Right forelimb (tissue), 1 donor: Measurements from ENCODE around the gene RFX5.

ENCODE experiments used
- DNase-seq: peaks from one replicate; pipeline ENCODE4 v3.0.0-alpha.2; 2018

Gene RFX5

DNA sequence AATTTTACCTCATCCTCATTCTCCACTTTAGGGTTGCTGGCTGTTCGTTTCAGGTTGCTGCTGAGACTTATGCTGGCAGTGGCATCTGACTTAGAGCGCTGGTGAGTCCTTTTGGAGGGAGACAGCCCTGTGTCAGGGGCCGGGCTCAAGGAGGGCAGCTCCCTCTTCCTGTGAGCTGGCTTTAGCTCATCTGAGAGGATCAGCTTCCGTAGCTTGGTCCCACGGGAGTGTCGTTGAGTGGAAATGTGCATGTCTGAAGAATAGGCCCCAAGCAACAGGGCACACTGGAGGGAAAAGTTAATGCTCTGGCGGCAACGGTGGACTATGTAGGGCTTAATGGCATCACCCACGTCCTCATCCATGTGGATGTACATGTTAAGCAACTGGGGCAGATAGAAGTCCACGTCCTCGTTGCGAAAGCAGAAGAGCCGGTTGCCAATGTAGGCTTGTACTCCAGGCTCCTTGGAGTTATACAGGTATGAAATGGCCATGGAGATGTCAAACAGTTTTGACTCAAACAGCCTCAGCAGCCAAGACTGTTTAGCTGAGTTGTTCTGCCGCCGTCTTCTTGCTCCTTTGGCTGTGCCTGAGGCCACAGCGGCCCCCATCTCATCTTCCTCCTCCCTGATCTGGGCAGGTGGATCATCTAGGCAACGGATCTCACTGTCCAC lies 31.4 kb downstream of the RFX5 start:
- DNase-seq = no peak

DNA sequence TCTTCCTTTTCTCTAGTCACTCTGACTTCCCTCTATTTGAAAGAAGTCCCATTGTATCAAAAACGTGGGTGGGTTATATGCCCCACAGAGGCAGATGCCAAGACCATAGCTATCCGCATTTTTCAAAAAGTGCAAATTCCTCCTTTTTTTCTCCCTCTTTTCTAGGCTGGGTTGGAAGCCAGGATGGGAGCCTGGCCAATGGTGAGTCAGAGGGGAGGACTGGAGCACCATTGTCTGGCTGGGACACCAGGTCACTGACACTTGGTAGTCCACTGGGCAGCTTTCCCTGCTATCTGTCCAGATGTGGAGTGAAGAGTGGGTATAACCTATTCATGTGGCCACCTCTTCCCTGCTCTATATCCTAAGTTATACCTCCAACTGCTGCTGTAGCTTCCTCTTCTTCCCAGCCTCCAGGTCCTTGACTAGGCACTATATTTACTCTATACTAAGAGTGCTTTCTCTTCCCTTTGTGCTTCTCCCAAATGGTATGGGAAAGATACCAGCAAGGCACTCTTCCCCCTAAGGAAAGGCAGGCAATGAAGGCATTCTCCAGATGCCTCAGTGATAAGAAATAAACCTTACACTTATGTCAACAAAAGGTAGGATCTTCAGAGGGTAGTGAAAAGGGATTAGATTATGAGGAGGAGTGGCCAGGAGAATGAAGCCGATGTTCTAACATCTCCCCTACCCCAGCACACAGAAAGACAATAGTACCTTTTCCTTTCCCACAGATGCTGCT lies 32.7 kb downstream of the RFX5 start:
- no peak for DNase-seq

DNA sequence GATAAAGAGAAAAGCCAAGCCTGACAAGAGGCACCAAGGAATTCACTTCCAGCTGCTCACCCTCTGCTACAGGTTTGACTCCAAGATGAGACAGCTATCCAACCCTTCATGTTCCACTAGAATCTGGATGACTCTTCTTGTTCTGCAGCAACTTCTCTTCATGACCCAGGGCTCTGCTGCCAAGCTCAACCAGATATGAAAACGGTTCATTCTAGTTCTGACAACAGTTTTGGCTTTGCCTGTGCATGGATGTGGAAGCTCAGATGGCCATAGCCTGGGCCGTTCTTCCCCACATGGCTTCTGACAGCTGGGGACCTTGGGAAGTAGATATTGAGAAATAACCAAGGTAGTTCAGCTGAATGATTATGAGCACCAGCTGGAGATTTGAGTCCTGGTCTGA lies 33.6 kb downstream of the RFX5 start:
- no peak for DNase-seq

DNA sequence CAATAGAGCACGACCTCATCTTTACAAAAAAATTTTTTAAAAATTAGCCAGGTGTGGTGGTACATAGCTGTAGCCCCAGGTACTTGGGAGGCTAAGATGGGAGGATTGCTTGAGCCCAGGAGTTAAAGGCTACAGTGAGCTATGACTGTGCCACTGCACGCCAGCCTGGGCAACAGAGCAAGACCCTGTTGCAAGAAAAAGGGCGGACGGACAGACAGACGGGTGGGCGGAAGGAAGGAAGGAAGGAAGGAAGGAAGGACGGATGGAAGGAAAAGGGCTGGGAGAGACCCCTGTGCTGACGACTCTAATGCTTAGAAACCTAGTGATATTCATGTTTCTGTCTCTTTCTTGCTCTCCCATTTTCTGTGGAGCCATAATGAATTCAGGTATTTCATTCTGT lies 34.2 kb downstream of the RFX5 start:
- DNase-seq = no peak

DNA sequence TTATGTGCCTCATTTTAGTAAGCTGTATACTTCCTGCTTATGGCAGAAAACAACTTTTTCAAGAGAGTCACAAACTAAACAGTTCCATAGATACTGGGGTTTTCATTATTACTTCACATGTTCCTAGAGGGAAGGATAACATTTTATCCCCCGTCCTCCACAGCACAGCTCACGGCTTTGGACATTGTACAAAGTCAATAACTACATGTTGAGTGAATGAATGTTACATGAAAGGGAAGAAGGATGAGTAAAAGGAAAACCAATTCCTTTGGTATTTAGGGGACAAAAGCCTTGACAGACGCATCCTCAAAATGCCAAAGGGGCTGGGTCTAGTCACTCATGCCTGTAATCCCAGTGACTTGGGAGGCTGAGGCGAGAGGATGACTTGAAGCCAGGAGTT lies 34.6 kb downstream of the RFX5 start:
- DNase-seq = no peak

DNA sequence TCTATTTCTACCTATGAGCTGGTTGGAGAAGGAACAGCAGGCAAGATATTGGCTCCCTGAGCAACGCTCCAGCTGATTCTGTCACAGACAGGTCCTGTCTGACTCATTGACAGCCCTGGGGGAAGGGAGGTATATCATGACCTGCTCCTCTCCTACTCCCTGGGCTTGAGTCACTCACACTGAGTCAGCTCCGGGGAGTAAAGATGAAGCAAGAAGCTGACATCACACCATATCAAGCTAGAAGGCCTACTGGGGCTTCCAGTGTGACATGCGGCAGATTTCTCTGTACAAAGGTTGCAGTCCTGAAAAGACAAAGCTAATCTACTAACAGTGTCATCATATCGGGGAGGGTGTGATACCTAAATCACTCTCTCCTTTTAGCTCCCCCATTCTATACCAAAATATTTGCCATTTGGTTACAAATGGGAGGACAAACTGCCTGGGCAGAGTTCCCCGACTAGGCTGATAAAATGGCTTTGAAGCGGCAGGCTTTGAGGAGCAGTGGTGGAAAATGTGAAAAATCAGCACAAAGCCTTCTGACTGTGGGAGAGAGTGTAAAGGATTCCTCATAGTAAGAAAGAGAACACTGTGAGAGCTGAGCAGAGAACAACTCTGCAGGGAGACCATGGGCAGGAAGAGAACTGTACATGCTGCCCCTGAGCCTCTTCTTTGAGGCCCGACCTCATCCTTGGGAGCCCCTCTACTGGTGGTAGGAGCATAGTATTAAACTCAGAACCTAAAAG lies 35.3 kb downstream of the RFX5 start:
- DNase-seq = no peak

DNA sequence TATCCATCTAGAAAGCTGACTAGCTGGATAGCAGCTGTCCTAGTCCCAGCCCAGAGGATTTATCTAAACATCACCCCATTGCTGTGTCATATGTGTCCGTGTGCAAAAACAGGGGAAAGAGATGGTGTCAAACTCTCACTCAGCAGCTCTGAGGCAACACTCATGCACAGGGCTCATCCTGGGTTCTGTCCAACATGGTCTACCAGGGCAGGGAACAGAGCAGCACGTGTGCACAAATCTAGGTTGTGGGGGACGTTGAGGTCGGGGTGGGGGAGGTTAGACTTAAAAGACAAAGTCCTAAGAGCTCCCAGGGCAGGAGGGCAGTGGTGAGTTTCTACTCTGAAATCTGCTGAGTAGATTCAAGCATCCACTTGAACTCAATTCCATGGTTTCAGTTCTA lies 36.0 kb downstream of the RFX5 start:
- DNase-seq = no peak

DNA sequence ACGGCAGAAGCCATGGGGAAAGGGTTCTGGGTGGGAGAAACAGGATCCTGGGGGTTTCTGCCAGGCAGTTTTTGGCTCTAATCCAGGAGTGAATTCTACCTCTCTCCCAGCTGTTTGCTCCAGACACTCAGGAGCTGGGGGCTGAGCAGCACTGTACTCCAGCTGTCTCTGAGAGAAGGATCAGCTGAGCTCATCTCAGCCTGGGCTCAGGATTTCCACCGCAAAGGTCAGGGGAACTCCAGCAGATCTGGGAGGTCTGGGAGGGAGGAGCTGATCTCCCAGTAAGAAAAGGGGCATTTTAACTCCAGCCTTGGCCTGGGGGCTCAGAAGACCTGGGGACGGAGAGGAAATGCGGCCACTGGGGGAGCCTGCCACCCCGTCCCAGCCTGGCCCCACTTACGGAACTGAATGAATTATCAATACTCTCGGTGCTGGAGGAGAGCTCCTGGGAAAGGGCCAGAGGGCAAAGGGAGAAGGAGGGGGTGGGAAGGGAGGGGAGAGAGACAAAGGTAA lies 37.2 kb downstream of the RFX5 start:
- no peak for DNase-seq

DNA sequence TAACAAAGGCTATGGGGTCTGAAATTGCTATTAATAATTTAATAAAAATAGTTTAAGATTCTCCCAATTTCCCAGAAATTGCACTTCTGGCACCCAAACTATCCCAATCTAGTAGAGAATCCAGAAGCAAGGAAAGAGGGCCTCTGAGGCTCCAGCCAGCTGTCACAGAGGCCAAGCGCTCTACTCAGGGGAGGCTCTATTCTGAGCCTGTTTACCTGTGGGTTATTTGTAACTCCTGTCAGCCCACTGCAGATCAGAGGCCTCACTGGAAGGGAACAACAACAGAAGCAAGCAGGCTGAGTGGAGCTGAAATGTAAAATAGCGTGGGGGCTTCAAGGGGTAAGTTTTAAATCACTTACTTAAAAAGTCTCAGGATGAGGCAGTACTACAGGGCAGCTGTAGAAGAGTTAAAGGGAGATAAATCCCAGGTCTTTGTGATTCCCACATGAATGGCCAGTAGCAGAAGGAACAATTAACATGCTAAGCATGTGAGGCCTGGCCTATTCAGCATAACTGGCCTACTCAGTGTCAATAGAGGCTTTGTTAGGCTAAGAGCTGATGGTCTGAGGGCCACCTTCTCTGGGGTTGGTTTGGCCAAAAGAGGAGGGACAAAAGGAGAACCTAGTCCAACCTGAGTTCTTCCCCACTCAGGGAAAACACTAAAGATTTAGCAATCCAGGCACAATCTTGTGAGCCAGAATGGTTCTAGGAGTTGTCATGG lies 52.1 kb downstream of the RFX5 start:
- DNase-seq = no peak

DNA sequence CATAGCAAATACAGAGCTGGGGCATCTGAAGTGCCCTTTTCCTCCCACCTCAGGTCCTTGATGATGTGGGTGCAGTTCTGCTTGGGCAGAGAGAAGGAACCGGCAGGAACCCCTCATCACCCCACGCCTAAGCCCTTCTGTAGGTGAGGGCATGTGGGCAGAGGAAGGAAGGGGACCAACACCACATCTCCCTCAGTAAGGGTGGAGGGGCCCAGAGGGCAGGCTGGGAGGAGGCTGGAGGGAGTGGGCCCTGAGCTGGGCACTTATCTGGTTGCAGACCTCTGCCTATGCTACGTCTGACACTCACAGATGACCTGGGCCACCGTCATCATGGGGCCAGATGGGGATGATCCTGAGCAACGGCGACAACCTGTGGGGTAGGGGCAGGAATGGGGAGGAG lies 54.0 kb downstream of the RFX5 start:
- DNase-seq = no peak

DNA sequence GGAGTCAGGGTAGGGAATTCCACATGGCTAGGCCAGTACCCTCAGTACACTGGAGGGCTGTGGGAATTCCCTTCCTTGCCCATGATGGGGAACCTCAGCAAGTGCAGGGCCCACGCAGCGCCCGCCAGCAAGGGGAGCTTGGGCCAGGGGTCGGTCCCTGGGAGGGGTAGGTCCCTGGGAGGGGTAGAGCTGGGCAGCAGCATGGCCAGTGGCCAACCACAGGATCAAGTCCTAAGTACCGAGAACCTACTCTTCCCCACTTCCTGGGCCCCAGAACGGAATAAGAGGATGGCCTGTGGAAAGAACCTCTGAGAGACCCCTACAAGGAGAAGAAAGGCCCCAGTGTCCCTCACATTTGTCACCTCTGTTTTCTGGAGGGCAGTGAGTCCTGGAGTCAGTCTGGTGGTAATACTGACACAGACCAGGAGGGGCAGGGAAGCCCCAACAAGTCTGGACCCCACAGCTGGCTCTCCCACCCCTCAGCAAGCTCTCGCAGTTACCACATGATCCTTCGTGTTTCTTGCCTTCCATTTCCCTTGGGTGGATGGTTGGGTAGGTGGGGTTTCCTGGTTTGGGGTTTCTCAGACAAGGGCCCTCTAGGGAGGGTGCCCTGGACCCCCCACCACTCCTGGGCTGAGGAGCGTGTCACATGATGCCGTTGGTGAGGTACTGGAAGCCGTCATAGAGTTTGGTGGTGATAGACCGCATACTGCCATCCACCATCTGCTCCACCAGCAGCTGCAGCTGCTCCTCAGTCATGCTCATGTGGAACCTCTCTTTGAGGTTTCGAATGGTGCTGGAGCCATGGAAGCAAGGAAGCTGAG lies 54.6 kb downstream of the RFX5 start:
- DNase-seq = no peak

DNA sequence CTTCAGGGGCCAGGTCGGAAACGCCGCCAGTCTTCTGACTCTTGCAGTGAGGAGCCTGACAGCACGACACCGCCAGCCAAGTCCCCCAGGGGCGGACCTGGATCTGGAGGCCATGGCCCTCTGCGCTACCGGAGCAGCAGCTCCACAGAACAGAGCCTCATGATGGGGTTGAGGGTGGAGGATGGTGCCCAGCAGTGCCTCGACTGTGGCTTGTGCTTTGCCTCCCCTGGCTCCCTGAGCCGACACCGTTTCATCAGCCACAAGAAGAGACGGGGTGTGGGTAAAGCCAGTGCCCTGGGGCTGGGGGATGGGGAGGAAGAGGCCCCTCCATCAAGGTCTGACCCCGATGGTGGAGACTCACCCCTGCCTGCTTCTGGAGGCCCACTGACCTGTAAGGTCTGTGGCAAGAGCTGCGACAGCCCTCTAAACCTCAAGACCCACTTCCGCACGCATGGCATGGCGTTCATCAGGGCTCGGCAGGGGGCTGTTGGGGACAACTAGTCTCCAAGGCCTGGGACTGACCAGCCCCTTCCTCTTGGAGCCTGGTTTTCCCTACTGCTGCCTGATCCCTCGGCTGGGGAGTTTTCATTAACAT lies 56.2 kb downstream of the RFX5 start:
- no peak for DNase-seq
